Thyroid gland (tissue), 4 donors: Measurements from ENCODE around the gene FMC1.
"Not testable (repeated sequence)": the region's sequence is repeated elsewhere in the genome, so short reads cannot be mapped to it uniquely, and the experiment has no call there.

Experiments used
- POLR2A ChIP-seq, 2 donors: fragments of 450-650 bp; IDR thresholded peaks; one replicate each; pipeline ENCODE4 v1.6.1; 2017; ENCODE audit warnings: antibody characterized with exemption in 2 of 2, mild to moderate bottlenecking in 2 of 2, moderate library complexity in 1 of 2
- TF ChIP-seq, protein P1 (sequence below), 6 experiments: fragments of 200-600 bp in 3 of 6; fragments of 450-650 bp in 3 of 6; sonication (generic) in 3 of 6; IDR thresholded peaks; one replicate each; pipeline ENCODE4 v1.5.1; 2016 to 2019; ENCODE audit warnings: antibody characterized with exemption in 6 of 6, mild to moderate bottlenecking in 2 of 6, inconsistent platforms in 1 of 6, moderate library complexity in 1 of 6

DNA sequence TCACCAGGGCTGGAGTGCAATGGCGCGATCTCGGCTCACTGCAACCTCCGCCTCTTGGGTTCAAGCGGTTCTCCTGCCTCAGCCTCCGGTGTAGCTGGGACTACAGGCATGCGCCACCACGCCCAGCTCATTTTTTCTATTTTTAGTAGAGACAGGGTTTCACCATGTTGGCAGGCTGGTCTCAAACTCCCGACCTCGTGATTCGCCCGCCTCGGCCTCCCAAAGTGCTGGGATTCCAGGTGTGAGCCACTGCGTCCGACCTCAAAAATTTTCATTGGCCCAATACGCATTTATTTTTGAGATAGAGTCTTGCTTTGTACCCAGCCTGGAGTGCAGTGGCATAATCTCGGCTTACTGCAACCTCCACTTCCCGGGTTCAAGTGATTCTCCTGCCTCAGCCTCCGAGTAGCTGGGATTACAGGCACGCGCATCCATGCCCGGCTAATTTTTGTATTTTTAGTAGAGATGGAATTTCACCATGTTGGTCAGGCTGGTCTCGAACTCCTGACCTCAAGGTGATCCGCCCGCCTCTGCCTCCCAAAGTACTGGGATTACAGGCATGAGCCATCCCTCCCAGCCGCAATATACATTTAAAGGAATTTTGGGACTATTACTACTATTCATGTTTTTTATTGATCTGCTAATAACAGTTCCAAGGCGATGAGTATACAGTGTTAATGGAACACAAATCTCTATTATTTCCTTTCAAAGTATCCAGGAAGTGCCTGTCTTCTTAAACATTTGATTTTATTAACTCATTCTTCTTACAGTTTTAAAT is 16.8 kb downstream of the FMC1 start:
- TF ChIP-seq POLR2A (IDR thresholded peaks at IDR 0.05) = not testable (repeated sequence)
- TF ChIP-seq, protein P1, sequence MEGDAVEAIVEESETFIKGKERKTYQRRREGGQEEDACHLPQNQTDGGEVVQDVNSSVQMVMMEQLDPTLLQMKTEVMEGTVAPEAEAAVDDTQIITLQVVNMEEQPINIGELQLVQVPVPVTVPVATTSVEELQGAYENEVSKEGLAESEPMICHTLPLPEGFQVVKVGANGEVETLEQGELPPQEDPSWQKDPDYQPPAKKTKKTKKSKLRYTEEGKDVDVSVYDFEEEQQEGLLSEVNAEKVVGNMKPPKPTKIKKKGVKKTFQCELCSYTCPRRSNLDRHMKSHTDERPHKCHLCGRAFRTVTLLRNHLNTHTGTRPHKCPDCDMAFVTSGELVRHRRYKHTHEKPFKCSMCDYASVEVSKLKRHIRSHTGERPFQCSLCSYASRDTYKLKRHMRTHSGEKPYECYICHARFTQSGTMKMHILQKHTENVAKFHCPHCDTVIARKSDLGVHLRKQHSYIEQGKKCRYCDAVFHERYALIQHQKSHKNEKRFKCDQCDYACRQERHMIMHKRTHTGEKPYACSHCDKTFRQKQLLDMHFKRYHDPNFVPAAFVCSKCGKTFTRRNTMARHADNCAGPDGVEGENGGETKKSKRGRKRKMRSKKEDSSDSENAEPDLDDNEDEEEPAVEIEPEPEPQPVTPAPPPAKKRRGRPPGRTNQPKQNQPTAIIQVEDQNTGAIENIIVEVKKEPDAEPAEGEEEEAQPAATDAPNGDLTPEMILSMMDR (IDR thresholded peaks at IDR 0.05) = not testable (repeated sequence)
